IMR-90 (cell line): ENCODE results near the gene CDV3. TPM values are rescaled to one million over a fixed set of nuclear protein-coding genes. Genes with fewer than 3 reads are reported as not detected.

Experiments used
- ATAC-seq: fragments of 200-7000 bp; cut with Tn5 transposase; 2 replicates; pipeline ENCODE4 v1.9.1; 2020; ENCODE audit warnings: low read depth, mild to moderate bottlenecking, moderate library complexity
- BruUV-seq: library from RNA; stranded (reverse); fragments of 400-500 nt; replicated peaks from 2 replicates; lab custom pipeline; 2021; lab: Mats Ljungman, UMichigan
- CTCF ChIA-PET: fragments of 300-600 bp; formaldehyde crosslinking; extraction: SDS; loops from one replicate; lab custom pipeline; 2021; ENCODE audit warnings: antibody characterized with exemption; lab: Yijun Ruan, JAX
- POLR2A ChIA-PET: fragments of 300-600 bp; sonication (Branson Sonifier 250); formaldehyde crosslinking; loops from one replicate; lab custom pipeline; 2022; ENCODE audit warnings: antibody characterized with exemption; ENCODE audit not compliant: unreplicated experiment; lab: Charles Lee
- DNase-seq: peaks from one replicate; pipeline ENCODE4 v3.0.0; 2013
- H2AFZ ChIP-seq: replicated peaks from 2 replicates; pipeline ENCODE3; 2013; ENCODE audit warnings: low read length, mild to moderate bottlenecking; ENCODE audit not compliant: poor library complexity
- H2AK5ac ChIP-seq: 2 replicates; pipeline ENCODE4 v1.6.1; 2013; ENCODE audit warnings: low read depth, low read length, inconsistent platforms
- H2AK9ac ChIP-seq: replicated peaks from 2 replicates; pipeline ENCODE3; 2013; ENCODE audit warnings: mild to moderate bottlenecking, low read depth, low read length, moderate library complexity; ENCODE audit not compliant: poor library complexity
- H2BK120ac ChIP-seq: 2 replicates; pipeline ENCODE4 v1.6.1; 2013; ENCODE audit warnings: low read depth, low read length, inconsistent platforms
- H2BK15ac ChIP-seq: 3 replicates; pipeline ENCODE4 v1.6.1; 2013; ENCODE audit warnings: low read depth, low read length, inconsistent platforms
- H2BK20ac ChIP-seq: 2 replicates; pipeline ENCODE4 v1.6.1; 2013; ENCODE audit warnings: low read depth, mild to moderate bottlenecking, inconsistent platforms, low read length, moderate library complexity
- H2BK5ac ChIP-seq: 2 replicates; pipeline ENCODE4 v1.6.1; 2013; ENCODE audit warnings: mild to moderate bottlenecking, low read depth, low read length, inconsistent platforms; ENCODE audit not compliant: poor library complexity, severe bottlenecking
- H3K14ac ChIP-seq: replicated peaks from 2 replicates; pipeline ENCODE4 v1.6.1; 2013; ENCODE audit warnings: low read depth, low read length, inconsistent platforms
- H3K18ac ChIP-seq: 2 replicates; pipeline ENCODE4 v1.6.1; 2013; ENCODE audit warnings: low read depth, low read length, control low read depth
- H3K23ac ChIP-seq: 2 replicates; pipeline ENCODE4 v1.6.1; 2013; ENCODE audit warnings: low read depth, low read length, inconsistent platforms
- H3K27ac ChIP-seq: 2 replicates; pipeline ENCODE4 v1.5.1; 2013; ENCODE audit warnings: mild to moderate bottlenecking, control low read depth, low read length; ENCODE audit not compliant: insufficient read depth
- H3K27me3 ChIP-seq: 2 replicates; pipeline ENCODE4 v1.6.1; 2013; ENCODE audit warnings: low read length; ENCODE audit not compliant: control insufficient read depth, insufficient read depth
- H3K36me3 ChIP-seq: 2 replicates; pipeline ENCODE4 v1.6.1; 2013; ENCODE audit warnings: low read length, mixed read lengths; ENCODE audit not compliant: control insufficient read depth, insufficient read depth
- H3K4ac ChIP-seq: 2 replicates; pipeline ENCODE4 v1.6.1; 2013; ENCODE audit warnings: low read depth, low read length, inconsistent platforms
- H3K4me1 ChIP-seq: 2 replicates; pipeline ENCODE4 v1.6.1; 2013; ENCODE audit warnings: low read length, mixed read lengths; ENCODE audit not compliant: control insufficient read depth, insufficient read depth
- H3K4me2 ChIP-seq: 2 replicates; pipeline ENCODE4 v1.6.1; 2013; ENCODE audit warnings: low read depth, mild to moderate bottlenecking, control low read depth, low read length, moderate library complexity
- H3K4me3 ChIP-seq: 2 replicates; pipeline ENCODE4 v1.5.1; 2013; ENCODE audit warnings: low read depth, mild to moderate bottlenecking, control low read depth, low read length, moderate library complexity; ENCODE audit not compliant: insufficient read depth
- H3K56ac ChIP-seq: 2 replicates; pipeline ENCODE4 v1.6.1; 2013; ENCODE audit warnings: low read length, inconsistent platforms; ENCODE audit not compliant: insufficient read depth; ENCODE audit errors: extremely low read depth
- H3K79me1 ChIP-seq, 2 experiments: 2 replicates each; pipeline ENCODE4 v1.6.1; 2013; ENCODE audit warnings: low read length in 2 of 2, inconsistent platforms in 1 of 2, low read depth in 1 of 2
- H3K9ac ChIP-seq: 2 replicates; pipeline ENCODE4 v1.6.1; 2013; ENCODE audit warnings: low read depth, low read length, control low read depth
- H3K9me1 ChIP-seq: 2 replicates; pipeline ENCODE4 v1.6.1; 2013; ENCODE audit warnings: low read length, inconsistent platforms; ENCODE audit not compliant: insufficient read depth
- H3K9me3 ChIP-seq: 2 replicates; pipeline ENCODE4 v1.6.1; 2013; ENCODE audit warnings: low read length; ENCODE audit not compliant: control insufficient read depth, insufficient read depth
- H4K20me1 ChIP-seq: 2 replicates; pipeline ENCODE4 v1.6.1; 2013; ENCODE audit warnings: low read length, inconsistent platforms; ENCODE audit not compliant: insufficient read depth
- H4K5ac ChIP-seq: 2 replicates; pipeline ENCODE4 v1.6.1; 2013; ENCODE audit warnings: mild to moderate bottlenecking, low read depth, low read length, control low read depth
- H4K8ac ChIP-seq, 2 experiments: 2 replicates each; pipeline ENCODE4 v1.6.1; 2013; ENCODE audit warnings: low read depth in 2 of 2, low read length in 2 of 2, control low read depth in 1 of 2, inconsistent platforms in 1 of 2
- H4K91ac ChIP-seq: 2 replicates; pipeline ENCODE4 v1.6.1; 2013; ENCODE audit warnings: low read depth, low read length, inconsistent platforms; ENCODE audit not compliant: insufficient read depth
- BHLHE40 ChIP-seq: fragments of 150-350 bp; IDR thresholded peaks from 2 replicates; pipeline ENCODE4 v1.6.1; 2016; ENCODE audit warnings: mild to moderate bottlenecking, low read depth, low read length
- CEBPB ChIP-seq: IDR thresholded peaks from 2 replicates; pipeline ENCODE4 v1.6.1; 2012; ENCODE audit warnings: low read depth, low read length, improper control_type of control experiment
- POLR2A ChIP-seq: IDR thresholded peaks from 2 replicates; pipeline ENCODE4 v1.6.1; 2012; ENCODE audit warnings: mild to moderate bottlenecking, low read depth, low read length
- RFX5 ChIP-seq: IDR thresholded peaks from 2 replicates; pipeline ENCODE4 v1.8.0; 2012; ENCODE audit warnings: low read depth, mild to moderate bottlenecking, low read length, moderate library complexity
- whole genome bisulfite sequencing, 2 experiments: methylation state at CpG; one replicate each; pipeline versions ENCODE4 v1.1.5 to v1.1.7; 2013; ENCODE audit warnings: missing lambda C conversion rate in 2 of 2; ENCODE audit not compliant: insufficient read length in 1 of 2; ENCODE audit errors: extremely low coverage in 2 of 2; 5-methylcytosine and 5-hydroxymethylcytosine counted together
- dilution Hi-C: fragments of 300-500 bp; cut with HindIII; formaldehyde crosslinking; loops from one replicate; pipeline ENCODE4 v1.14.3; 2018; ENCODE audit warnings: low sequenced_read_pairs; ENCODE audit not compliant: unreplicated experiment
- in situ Hi-C: fragments of 300-500 bp; cut with MboI; formaldehyde crosslinking; loops from 3 replicates; pipeline ENCODE4 v1.14.3; 2019; ENCODE audit warnings: low sequenced_read_pairs, inconsistent platforms, mixed read lengths
- intact Hi-C: fragments of 100-400 bp; cut with micrococcal nuclease; formaldehyde crosslinking; loops from 2 replicates; pipeline ENCODE4 v1.10.0; 2022
- polyA plus RNA-seq, 3 experiments: library from polyadenylated mRNA; depleted of rRNA; stranded (reverse); fragments of >200 nt; gene quantifications; 2 replicates each; pipeline ENCODE4 v1.2.3, GENCODE V29; 2012; ENCODE audit warnings: low replicate concordance in 1 of 3
- total RNA-seq: library from RNA; depleted of rRNA; stranded (reverse); fragments of >200 nt; gene quantifications from 2 replicates; pipeline ENCODE4 v1.2.3, GENCODE V29; 2012

Gene CDV3
- total and polyA plus RNA-seq, 2 of the 4 experiments (the other 2 are of a cell fraction), result 93.6 to 120 TPM

- ChIA-PET CTCF (no interaction called here), POLR2A (interaction anchor here (0.7 kb wide), 1 partner anchor 843 kb away, joined by 3 read pairs; no protein-coding TSS in a partner anchor)
- Histone ChIP-seq H3K4me1 (peaks cover 2% of the 10 kb centered on the region; the same call in 1 of the 2 replicates), H3K36me3 (peaks cover 41% of the 10 kb centered on the region), H2AK9ac (no peak overlapping the region), H3K4me3 (no peak overlapping the region), H2AFZ (no peak overlapping the region), H4K8ac (no peak overlapping the region), H3K18ac (no peak overlapping the region), H3K9ac (no peak overlapping the region), H3K9me3 (no peaks in the 10 kb centered on the region), H3K14ac (no peak overlapping the region), H3K4ac (no peak overlapping the region), H4K91ac (no peak overlapping the region), H3K27me3 (no peaks in the 10 kb centered on the region), H4K20me1 (peaks cover 45% of the 10 kb centered on the region; the same call in 1 of the 2 replicates), H2AK5ac (no peak overlapping the region), H2BK15ac (no peak overlapping the region), H3K56ac (no peak overlapping the region), H2BK20ac (no peak overlapping the region), H4K5ac (no peak overlapping the region), H3K23ac (no peak overlapping the region), H3K9me1 (no peaks in the 10 kb centered on the region; the same call in 1 of the 2 replicates), H2BK5ac (no peak overlapping the region), H3K4me2 (no peak overlapping the region), H3K79me1 (peaks cover 20 to 26% of the 10 kb centered on the region in 2 experiments), H2BK120ac (no peak overlapping the region), H3K27ac (no peak overlapping the region)
- dilution Hi-C loops, result no loop called here
- ATAC-seq (no peak), DNase-seq (no peak)
- no TSS peak for BruUV-seq
- intact Hi-C loops, result no loop called here
- TF ChIP-seq RFX5, result no peak
- TF ChIP-seq BHLHE40, result peak; percentile 22; the same call in 1 of the 2 replicates
- peak; percentile 53 for TF ChIP-seq CEBPB
- no peak for TF ChIP-seq POLR2A
- 33% methylated on average over 1 of the region's 2 CpGs; no CpG with 5 or more reads in 1 of the 2 experiments for WGBS, 2 experiments
- in situ Hi-C loops, result no loop called here
Observed at GRCh38 chr3:133588784-133589465, 15.4 kb downstream of the CDV3 start.
